Measurements from ENCODE around the gene GNLY. TPM values are rescaled to one million over a fixed set of nuclear protein-coding genes. Genes with fewer than 3 reads are reported as not detected.

GNLY gene
- total and polyA plus RNA-seq, 2 of the 4 experiments (the other 2 are of a cell fraction) = not detected

- dilution Hi-C loops (cut with HindIII; ENCODE audit: low sequenced_read_pairs, unreplicated experiment) = no loop called here
- no peak overlapping the region; the same call in 1 of the 2 replicates for H2AK5ac ChIP-seq (ENCODE audit: low read depth, low read length)
- H3K9ac ChIP-seq (ENCODE audit: low read depth, low read length) = no peak overlapping the region
- in situ Hi-C loops (cut with MboI; ENCODE audit: low sequenced_read_pairs) = no loop called here
- peak overlapping the region; percentile 78; the same call in 2 of the 3 replicates for H2BK15ac ChIP-seq (ENCODE audit: low read depth, low read length)
- H4K91ac ChIP-seq (ENCODE audit: insufficient read depth, low read depth, low read length) = peak overlapping the region; percentile 21; the same call in 1 of the 2 replicates
- H3K36me3 ChIP-seq (ENCODE audit: control insufficient read depth, insufficient read depth, low read length) = no peaks in the 10 kb centered on the region
- H3K14ac ChIP-seq (replicated peaks; ENCODE audit: low read depth, low read length) = 0 out of 2 replicates have a peak overlapping the region, but pooled peaks have one; percentile 6
- TF ChIP-seq MAFK (IDR thresholded peaks at IDR 0.05; ENCODE audit: low read depth, low read length) (no peak), MXI1 (IDR thresholded peaks at IDR 0.05; ENCODE audit: borderline replicate concordance, low read depth, low read length) (no peak), MAZ (IDR thresholded peaks at IDR 0.05; ENCODE audit: borderline replicate concordance, low read depth, low read length) (no peak), RFX5 (IDR thresholded peaks at IDR 0.05; ENCODE audit: low read depth, low read length) (no peak), NFE2L2 (IDR thresholded peaks at IDR 0.05; ENCODE audit: low read depth, low read length) (no peak), RAD21 (IDR thresholded peaks at IDR 0.05; ENCODE audit: low read length) (no peak), FOS (IDR thresholded peaks at IDR 0.05; ENCODE audit: low read depth, low read length) (no peak), USF2 (IDR thresholded peaks at IDR 0.05; ENCODE audit: low read depth, low read length) (no peak), ELK1 (IDR thresholded peaks at IDR 0.05; ENCODE audit: borderline replicate concordance, low read depth, low read length) (no peak), BHLHE40 (IDR thresholded peaks at IDR 0.05; ENCODE audit: low read depth, low read length) (no peak), RCOR1 (IDR thresholded peaks at IDR 0.05; ENCODE audit: insufficient replicate concordance, low read length) (no peak), POLR2A (IDR thresholded peaks at IDR 0.05; ENCODE audit: low read depth, low read length) (no peak), CEBPB (IDR thresholded peaks at IDR 0.05; ENCODE audit: low read depth, low read length) (no peak), CTCF (conservative IDR thresholded peaks at IDR 0.05; ENCODE audit: low read depth, low read length) (no peak)
- H2AFZ ChIP-seq (replicated peaks; ENCODE audit: low read length, poor library complexity) = no peak overlapping the region
- peaks cover 6% of the 10 kb centered on the region; the same call in 1 of the 2 replicates for H3K27me3 ChIP-seq (ENCODE audit: control insufficient read depth, insufficient read depth, low read length)
- POLR2A ChIA-PET (ENCODE audit: unreplicated experiment) = no interaction called here
- no peaks in the 10 kb centered on the region for H3K9me3 ChIP-seq (ENCODE audit: control insufficient read depth, insufficient read depth, low read length)
- CTCF ChIA-PET = no interaction called here
- ATAC-seq (ENCODE audit: low read depth) (no peak), DNase-seq (no peak)
- H3K18ac ChIP-seq (ENCODE audit: low read depth, low read length) = no peak overlapping the region
- no peak overlapping the region for H2BK20ac ChIP-seq (ENCODE audit: low read depth, low read length)
- peak overlapping the region; percentile 57; the same call in 1 of the 2 replicates for H2BK120ac ChIP-seq (ENCODE audit: low read depth, low read length)
- no peak overlapping the region for H4K8ac ChIP-seq (ENCODE audit: low read depth in 2 of 2, low read length in 2 of 2)
- WGBS, 2 experiments (ENCODE audit: extremely low coverage in 2 of 2, insufficient read length in 1 of 2) = no CpG with 5 or more reads among the region's 1 CpG
- no TSS peak for BruUV-seq (replicated peaks)
- no peak overlapping the region for H3K4ac ChIP-seq (ENCODE audit: low read depth, low read length)
- H2BK5ac ChIP-seq (ENCODE audit: low read depth, low read length, poor library complexity, severe bottlenecking) = no peak overlapping the region
- intact Hi-C loops (cut with micrococcal nuclease) = no loop called here
- H3K4me1 ChIP-seq (ENCODE audit: control insufficient read depth, insufficient read depth, low read length) = peaks cover 5% of the 10 kb centered on the region
- H3K56ac ChIP-seq (ENCODE audit: extremely low read depth, insufficient read depth, low read length) = no peak overlapping the region
- H3K9me1 ChIP-seq (ENCODE audit: insufficient read depth, low read length) = no peaks in the 10 kb centered on the region
- no peak overlapping the region for H3K23ac ChIP-seq (ENCODE audit: low read depth, low read length)
- H3K79me1 ChIP-seq (ENCODE audit: low read depth in 1 of 2, low read length in 2 of 2) = no peaks in the 10 kb centered on the region
- H3K4me3 ChIP-seq (ENCODE audit: insufficient read depth, low read depth, low read length) = no peak overlapping the region
- H2AK9ac ChIP-seq (replicated peaks; ENCODE audit: low read depth, low read length, poor library complexity) = no peak overlapping the region
- no peak overlapping the region for H4K5ac ChIP-seq (ENCODE audit: low read depth, low read length)
- H3K4me2 ChIP-seq (ENCODE audit: low read depth, low read length) = no peak overlapping the region
- H4K20me1 ChIP-seq (ENCODE audit: insufficient read depth, low read length) = peaks cover 2% of the 10 kb centered on the region; the same call in 1 of the 2 replicates
- no peak overlapping the region for H3K27ac ChIP-seq (ENCODE audit: insufficient read depth, low read length)
Observed at GRCh38 chr2:85699325-85699724, 5.2 kb downstream of the GNLY start.

All from IMR-90 (cell line).